Cardiac atrium fibroblast (primary cell): Measurements from ENCODE around the gene PARD6G. TPM values are rescaled to one million over a fixed set of nuclear protein-coding genes. Genes with fewer than 3 reads are reported as not detected.

Experiments
- total RNA-seq: library from RNA; depleted of rRNA; stranded (reverse); fragments of >200 nt; gene quantifications from 2 replicates; pipeline ENCODE4 v1.2.3, GENCODE V29; 2015

The PARD6G gene, protein sequence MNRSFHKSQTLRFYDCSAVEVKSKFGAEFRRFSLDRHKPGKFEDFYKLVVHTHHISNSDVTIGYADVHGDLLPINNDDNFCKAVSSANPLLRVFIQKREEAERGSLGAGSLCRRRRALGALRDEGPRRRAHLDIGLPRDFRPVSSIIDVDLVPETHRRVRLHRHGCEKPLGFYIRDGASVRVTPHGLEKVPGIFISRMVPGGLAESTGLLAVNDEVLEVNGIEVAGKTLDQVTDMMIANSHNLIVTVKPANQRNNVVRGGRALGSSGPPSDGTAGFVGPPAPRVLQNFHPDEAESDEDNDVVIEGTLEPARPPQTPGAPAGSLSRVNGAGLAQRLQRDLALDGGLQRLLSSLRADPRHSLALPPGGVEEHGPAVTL
- 1.1 and 2.1 TPM in 2 replicates for total RNA-seq

DNA sequence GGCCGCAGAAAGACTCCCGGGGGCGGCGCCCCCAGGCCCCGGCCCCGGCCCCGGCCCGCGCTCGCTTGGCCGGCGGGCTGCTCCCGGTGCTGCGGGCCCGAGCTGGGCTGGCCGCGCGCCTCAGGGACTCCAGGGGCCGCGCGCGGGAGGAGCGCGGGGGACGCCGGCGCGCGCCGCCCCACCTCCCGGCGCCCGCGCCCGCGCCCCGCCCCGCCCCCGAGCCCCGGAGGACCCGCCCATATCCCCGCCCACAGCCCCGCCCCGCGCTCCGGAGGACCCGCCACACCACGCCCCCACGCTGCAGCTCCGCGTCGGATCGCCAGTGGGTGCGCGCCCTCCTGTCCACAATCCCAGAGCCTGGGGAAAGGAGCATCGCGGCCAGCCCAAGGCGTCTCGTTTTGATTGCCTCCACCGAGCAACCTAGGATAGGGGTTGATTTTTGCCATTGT, at the start of gene PARD6G:
TSS of gene PARD6G (minus strand) at position 122 of the 449 bp plus-strand sequence. CDS start 166 bp downstream, outside the sequence.

DNA sequence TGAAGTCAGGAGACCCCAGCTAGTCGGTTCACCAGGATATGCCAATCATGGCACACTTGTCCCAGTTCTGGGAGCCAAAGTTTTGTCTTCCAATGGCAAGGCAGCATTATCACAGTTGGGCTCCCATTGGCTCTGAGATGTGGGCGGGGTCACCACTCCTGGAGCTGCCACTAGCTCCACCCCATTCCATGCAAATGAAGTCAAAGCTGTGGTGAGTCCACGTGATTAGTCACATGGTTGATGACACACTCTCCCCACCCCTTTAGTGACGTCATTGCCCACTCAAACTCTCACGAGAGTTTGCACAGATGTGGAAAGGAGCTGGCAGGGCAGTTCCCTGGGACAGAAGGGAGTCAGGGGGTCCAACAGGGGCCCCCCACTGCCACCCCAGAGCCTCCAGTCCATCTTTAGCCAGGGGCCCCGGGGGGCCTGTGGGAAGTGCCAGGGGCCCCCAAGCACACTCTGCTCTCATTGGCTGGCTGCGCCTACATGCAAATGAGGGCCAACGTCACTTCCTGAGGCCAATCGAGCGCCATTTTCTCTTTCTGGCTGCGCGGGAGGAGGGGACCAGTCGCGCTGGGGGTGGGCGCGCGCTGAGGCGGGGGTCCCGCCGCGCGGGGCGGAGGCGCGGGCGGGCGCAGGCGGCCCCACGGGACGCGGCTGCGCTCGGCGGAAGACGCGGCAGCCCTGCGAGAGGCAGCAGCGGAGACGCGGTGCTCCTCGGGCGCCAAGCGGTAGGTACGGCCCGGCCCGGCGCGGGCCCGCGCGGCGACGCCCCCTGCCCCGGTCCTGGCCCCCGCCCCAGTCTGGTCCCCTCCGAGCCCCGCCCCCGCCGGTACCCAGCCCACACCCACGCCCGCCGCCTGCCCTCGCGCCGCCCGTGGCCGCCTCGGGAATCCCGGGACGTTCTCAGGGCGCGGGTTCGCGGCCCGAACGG, 138.3 kb downstream of the PARD6G start, which contains the start of gene ADNP2:
TSS of gene ADNP2 (plus strand) at position 524 of the 937 bp plus-strand sequence. CDS start 8,281 bp downstream, outside the sequence.

Other genes starting within 250 kb of the PARD6G start
- gene RBFA, start 213.1 kb downstream of the PARD6G start, total RNA-seq = 24.9 and 28.0 TPM in 2 replicates
- 9.6 and 10.3 TPM in 2 replicates for gene ADNP2, start 138.3 kb downstream of the PARD6G start, total RNA-seq